ENCODE data around the gene HAPLN2.

DNA sequence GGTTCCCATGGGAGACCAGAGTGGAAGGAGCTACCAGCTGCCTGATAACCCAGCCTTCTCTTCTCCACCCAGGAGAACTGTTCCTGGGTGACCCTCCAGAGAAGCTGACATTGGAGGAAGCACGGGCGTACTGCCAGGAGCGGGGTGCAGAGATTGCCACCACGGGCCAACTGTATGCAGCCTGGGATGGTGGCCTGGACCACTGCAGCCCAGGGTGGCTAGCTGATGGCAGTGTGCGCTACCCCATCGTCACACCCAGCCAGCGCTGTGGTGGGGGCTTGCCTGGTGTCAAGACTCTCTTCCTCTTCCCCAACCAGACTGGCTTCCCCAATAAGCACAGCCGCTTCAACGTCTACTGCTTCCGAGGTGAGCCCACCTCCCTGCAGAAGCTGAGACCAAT, 29.3 kb downstream of the HAPLN2 start:
- no peak for TF ChIP-seq RAD21 (IDR thresholded peaks at IDR 0.05; ENCODE audit: low read length)
- TF ChIP-seq, protein P1, sequence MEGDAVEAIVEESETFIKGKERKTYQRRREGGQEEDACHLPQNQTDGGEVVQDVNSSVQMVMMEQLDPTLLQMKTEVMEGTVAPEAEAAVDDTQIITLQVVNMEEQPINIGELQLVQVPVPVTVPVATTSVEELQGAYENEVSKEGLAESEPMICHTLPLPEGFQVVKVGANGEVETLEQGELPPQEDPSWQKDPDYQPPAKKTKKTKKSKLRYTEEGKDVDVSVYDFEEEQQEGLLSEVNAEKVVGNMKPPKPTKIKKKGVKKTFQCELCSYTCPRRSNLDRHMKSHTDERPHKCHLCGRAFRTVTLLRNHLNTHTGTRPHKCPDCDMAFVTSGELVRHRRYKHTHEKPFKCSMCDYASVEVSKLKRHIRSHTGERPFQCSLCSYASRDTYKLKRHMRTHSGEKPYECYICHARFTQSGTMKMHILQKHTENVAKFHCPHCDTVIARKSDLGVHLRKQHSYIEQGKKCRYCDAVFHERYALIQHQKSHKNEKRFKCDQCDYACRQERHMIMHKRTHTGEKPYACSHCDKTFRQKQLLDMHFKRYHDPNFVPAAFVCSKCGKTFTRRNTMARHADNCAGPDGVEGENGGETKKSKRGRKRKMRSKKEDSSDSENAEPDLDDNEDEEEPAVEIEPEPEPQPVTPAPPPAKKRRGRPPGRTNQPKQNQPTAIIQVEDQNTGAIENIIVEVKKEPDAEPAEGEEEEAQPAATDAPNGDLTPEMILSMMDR (conservative IDR thresholded peaks at IDR 0.05; ENCODE audit: low read depth, low read length), result no peak
- TF ChIP-seq POLR2A (IDR thresholded peaks at IDR 0.05; ENCODE audit: low read depth, low read length), result no peak
- TF ChIP-seq, protein P2, sequence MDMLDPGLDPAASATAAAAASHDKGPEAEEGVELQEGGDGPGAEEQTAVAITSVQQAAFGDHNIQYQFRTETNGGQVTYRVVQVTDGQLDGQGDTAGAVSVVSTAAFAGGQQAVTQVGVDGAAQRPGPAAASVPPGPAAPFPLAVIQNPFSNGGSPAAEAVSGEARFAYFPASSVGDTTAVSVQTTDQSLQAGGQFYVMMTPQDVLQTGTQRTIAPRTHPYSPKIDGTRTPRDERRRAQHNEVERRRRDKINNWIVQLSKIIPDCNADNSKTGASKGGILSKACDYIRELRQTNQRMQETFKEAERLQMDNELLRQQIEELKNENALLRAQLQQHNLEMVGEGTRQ (IDR thresholded peaks at IDR 0.05; ENCODE audit: low read depth, low read length), result no peak

Data from IMR-90 (cell line).